HFFc6 (cell line): ENCODE results near the gene VARS1. TPM values are rescaled to one million over a fixed set of nuclear protein-coding genes. Genes with fewer than 3 reads are reported as not detected.
"Not testable (repeated sequence)": the region's sequence is repeated elsewhere in the genome, so short reads cannot be mapped to it uniquely, and the experiment has no call there.

ENCODE experiments used
- DNase-seq: peaks from one replicate; pipeline ENCODE4 v3.0.0-alpha.2; 2018
- H3K27ac Mint-ChIP-seq: 2 replicates; pipeline ENCODE4 v1.8.0; 2020; ENCODE audit warnings: mild to moderate bottlenecking, mixed read lengths
- H3K27me3 Mint-ChIP-seq: 2 replicates; pipeline ENCODE4 v1.8.0; 2021; ENCODE audit warnings: mild to moderate bottlenecking, moderate library complexity, mixed read lengths; ENCODE audit not compliant: insufficient read depth
- H3K36me3 Mint-ChIP-seq: 2 replicates; pipeline ENCODE4 v1.8.0; 2021; ENCODE audit warnings: low read depth, mixed read lengths
- H3K4me1 Mint-ChIP-seq: 2 replicates; pipeline ENCODE4 v1.8.0; 2020; ENCODE audit warnings: low read depth, mixed read lengths
- H3K4me3 Mint-ChIP-seq: 2 replicates; pipeline ENCODE4 v1.8.0; 2020; ENCODE audit warnings: mild to moderate bottlenecking, moderate library complexity, mixed read lengths
- H3K9me3 Mint-ChIP-seq: 2 replicates; pipeline ENCODE4 v1.8.0; 2020; ENCODE audit warnings: mild to moderate bottlenecking, mixed read lengths
- total RNA-seq, 6 experiments: library from RNA; stranded (reverse); fragmentation: NEBNext Ultra II Directional; extraction: Animal tissue kit (Norgen Biotek cat#: 25700); gene quantifications; 2 replicates in 1 of 6; 3 replicates in 5 of 6; pipeline ENCODE4 v1.2.3, GENCODE V29; 2021
- TF ChIP-seq, protein P1 (sequence below): fragments of 200-600 bp; sonication (generic); IDR thresholded peaks from 2 replicates; pipeline ENCODE4 v1.5.0; 2021; ENCODE audit warnings: antibody characterized with exemption, mild to moderate bottlenecking

VARS1 gene
- total RNA-seq, 6 experiments from 2014 or later = 117 to 144 (median 127) TPM

DNA sequence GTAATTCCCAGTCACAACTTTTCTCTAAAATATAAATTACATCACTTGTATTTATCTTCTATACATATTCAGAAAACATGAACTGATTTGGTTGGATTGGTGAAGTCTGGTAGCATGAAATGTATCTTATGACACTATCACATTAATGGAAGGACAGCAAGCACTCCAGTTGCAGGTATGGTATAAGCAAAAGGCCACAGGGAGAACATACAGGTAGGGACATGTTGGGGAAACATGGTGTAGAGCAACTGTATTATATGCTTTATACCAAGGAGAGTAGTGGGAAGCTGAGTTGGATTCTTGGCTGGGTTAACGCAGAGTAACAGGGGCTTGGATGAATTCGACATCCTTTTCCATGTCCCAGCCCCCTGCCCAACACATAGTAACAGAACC, 1.4 kb upstream of the VARS1 start:
- TF ChIP-seq, protein P1, sequence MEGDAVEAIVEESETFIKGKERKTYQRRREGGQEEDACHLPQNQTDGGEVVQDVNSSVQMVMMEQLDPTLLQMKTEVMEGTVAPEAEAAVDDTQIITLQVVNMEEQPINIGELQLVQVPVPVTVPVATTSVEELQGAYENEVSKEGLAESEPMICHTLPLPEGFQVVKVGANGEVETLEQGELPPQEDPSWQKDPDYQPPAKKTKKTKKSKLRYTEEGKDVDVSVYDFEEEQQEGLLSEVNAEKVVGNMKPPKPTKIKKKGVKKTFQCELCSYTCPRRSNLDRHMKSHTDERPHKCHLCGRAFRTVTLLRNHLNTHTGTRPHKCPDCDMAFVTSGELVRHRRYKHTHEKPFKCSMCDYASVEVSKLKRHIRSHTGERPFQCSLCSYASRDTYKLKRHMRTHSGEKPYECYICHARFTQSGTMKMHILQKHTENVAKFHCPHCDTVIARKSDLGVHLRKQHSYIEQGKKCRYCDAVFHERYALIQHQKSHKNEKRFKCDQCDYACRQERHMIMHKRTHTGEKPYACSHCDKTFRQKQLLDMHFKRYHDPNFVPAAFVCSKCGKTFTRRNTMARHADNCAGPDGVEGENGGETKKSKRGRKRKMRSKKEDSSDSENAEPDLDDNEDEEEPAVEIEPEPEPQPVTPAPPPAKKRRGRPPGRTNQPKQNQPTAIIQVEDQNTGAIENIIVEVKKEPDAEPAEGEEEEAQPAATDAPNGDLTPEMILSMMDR = no peak
- peaks cover 20% of the 10 kb centered on the region for H3K36me3 Mint-ChIP-seq
- peaks cover 26% of the 10 kb centered on the region for H3K4me1 Mint-ChIP-seq
- H3K27me3 Mint-ChIP-seq = peaks cover 5% of the 10 kb centered on the region; the same call in 1 of the 2 replicates
- DNase-seq = no peak
- 0 out of 2 replicates have a peak overlapping the region, but pooled peaks have one; percentile 7 for H3K27ac Mint-ChIP-seq
- H3K4me3 Mint-ChIP-seq = no peak overlapping the region
- H3K9me3 Mint-ChIP-seq = no peaks in the 10 kb centered on the region

DNA sequence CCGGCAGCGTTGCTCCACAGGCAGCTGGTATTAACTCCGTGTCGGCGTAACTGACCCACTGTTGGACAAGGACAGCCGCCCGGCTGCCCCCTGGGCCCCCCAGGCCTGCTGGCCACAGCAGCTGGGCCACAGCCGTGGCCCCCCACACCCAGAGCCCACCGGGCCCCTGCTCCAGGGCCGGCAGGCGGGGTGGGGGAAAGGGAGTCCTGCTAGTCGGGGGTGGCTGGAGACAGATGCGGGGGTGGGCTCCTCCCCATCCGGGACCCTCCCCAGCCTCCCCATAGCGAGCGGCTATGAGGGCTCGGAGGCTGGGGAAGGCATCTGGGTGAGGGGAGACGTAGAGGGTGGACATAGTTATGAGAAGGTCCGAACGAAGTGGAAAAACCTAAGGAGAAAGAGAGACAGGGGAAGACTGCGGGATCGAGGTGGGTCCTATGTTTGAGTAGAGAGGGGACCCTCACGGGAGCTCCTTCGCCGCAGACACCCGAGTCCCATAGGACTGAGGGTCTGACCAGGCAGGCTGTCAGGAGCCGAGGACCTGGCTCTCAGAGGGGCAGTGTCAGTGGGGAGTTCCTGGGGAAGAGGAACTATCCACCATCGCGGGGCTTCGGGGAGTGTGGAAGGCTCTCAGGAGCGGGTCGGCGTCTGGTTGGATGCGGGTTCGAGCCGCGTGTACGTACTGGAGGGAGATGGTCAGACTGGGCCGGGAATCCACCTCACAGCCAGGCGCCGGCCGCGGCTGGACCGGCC, 511 bp downstream of the VARS1 start:
- peak; percentile 39 for DNase-seq
- TF ChIP-seq, protein P1 = no peak
- peaks cover 5% of the 10 kb centered on the region; the same call in 1 of the 2 replicates for H3K27me3 Mint-ChIP-seq
- peaks cover 38% of the 10 kb centered on the region for H3K4me1 Mint-ChIP-seq
- H3K36me3 Mint-ChIP-seq = peaks cover 31% of the 10 kb centered on the region
- H3K9me3 Mint-ChIP-seq = no peaks in the 10 kb centered on the region
- H3K4me3 Mint-ChIP-seq = peak overlapping the region; percentile 86
- H3K27ac Mint-ChIP-seq = peak overlapping the region; percentile 99

DNA sequence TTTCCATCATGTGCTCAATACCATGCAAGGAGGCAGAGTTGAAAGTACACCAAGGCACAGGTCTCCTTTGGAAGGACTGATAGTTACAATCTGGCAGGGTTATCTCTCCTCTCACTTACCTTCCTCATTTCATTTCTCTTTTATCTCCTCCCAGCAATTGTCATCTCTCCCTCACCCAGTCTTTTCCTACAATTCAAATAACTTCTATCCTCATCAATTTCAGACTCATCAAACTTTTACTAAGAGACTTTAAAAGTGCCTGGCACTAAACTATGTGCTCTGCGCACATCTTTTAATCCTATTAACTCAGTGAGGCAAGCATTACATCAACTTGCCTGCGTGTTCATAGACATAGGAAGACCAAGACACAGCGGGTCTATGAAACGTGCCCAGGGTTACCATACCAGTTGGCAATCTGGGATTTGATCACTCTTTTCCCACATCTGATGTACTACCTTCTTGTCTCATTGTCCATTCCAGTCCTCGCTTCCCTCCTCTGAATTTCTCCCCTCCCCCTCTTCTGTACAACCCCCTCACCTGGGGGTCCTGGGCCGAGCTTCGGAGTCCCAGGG, 1.2 kb downstream of the VARS1 start:
- H3K27ac Mint-ChIP-seq = peak overlapping the region; percentile 99

DNA sequence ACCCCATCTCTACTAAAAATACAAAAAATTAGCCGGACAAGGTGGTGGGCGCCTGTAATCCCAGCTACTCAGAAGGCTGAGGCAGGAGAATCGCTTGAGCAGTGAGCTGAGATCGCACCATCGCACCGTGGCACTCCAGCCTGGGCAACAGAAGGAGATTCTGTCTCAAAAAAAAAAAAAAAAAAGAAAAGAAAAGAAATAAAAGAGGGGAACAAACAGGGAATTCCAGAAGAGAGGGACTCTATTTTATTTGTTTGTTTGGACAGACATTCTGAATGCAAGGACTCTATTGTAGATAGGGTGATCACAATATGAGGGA, 1.7 kb downstream of the VARS1 start:
- Mint-ChIP-seq H3K36me3 (peaks cover 31% of the 10 kb centered on the region), H3K4me3 (peak overlapping the region; percentile 86), H3K4me1 (peaks cover 38% of the 10 kb centered on the region), H3K27ac (peak overlapping the region; percentile 99)
- not testable (repeated sequence) for H3K9me3 Mint-ChIP-seq, H3K27me3 Mint-ChIP-seq, DNase-seq

More for the DNA sequence above, 1.2 kb downstream of the VARS1 start:
- peaks cover 31% of the 10 kb centered on the region for H3K36me3 Mint-ChIP-seq
- peaks cover 38% of the 10 kb centered on the region for H3K4me1 Mint-ChIP-seq
- H3K9me3 Mint-ChIP-seq = no peaks in the 10 kb centered on the region
- peaks cover 5% of the 10 kb centered on the region; the same call in 1 of the 2 replicates for H3K27me3 Mint-ChIP-seq
- TF ChIP-seq, protein P1 = no peak
- peak overlapping the region; percentile 86 for H3K4me3 Mint-ChIP-seq
- DNase-seq = peak; percentile 41

DNA sequence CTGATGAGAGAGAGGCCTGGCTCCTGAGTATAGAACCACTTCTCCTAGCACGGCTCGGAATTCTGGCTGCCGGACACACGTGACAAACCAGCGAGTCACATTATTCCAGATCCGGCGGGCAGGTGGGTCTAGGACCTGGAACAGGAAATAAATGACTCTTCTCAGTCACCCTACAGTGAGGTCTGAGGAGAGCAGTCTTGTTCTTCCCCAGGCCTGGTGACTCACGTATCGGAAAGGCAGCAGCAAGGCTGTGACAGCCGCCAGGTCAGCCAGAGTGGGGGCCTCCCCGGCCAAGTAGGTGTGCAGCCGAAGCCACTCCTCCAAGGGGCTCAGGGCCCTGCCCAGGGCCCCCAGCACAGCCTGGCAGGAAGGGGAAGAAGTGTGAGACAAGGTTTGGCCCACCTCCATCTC, 2.8 kb downstream of the VARS1 start:
- peak; percentile 67 for DNase-seq
- peak overlapping the region; percentile 99 for H3K27ac Mint-ChIP-seq
- no peaks in the 10 kb centered on the region for H3K9me3 Mint-ChIP-seq
- H3K27me3 Mint-ChIP-seq = peaks cover 5% of the 10 kb centered on the region; the same call in 1 of the 2 replicates
- peaks cover 31% of the 10 kb centered on the region for H3K36me3 Mint-ChIP-seq
- peak overlapping the region; percentile 86 for H3K4me3 Mint-ChIP-seq
- TF ChIP-seq, protein P1 = no peak
- H3K4me1 Mint-ChIP-seq = peaks cover 38% of the 10 kb centered on the region

DNA sequence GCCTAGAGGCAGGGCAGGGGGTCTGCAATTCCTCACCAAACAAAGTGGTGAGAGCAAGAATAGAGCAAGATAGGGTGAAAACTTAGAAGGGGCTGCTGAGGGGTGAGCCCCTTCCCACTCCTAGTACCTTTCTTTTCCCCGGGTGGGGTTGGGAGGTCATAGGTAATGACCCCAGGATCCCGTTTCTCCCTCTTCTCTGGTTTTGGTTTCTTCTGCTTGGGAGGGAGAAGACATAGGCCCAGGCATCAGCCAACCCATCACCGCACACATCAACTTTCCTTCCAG, 3.5 kb downstream of the VARS1 start:
- H3K9me3 Mint-ChIP-seq = no peaks in the 10 kb centered on the region
- H3K4me1 Mint-ChIP-seq = peaks cover 38% of the 10 kb centered on the region
- no peak overlapping the region for H3K4me3 Mint-ChIP-seq
- TF ChIP-seq, protein P1 = no peak
- H3K27me3 Mint-ChIP-seq = peaks cover 5% of the 10 kb centered on the region; the same call in 1 of the 2 replicates
- DNase-seq = no peak
- H3K27ac Mint-ChIP-seq = peak overlapping the region; percentile 76; the same call in 1 of the 2 replicates
- H3K36me3 Mint-ChIP-seq = peaks cover 31% of the 10 kb centered on the region
